GM11168 (cell line): ENCODE data around the gene LRPAP1.
"Not testable (repeated sequence)": the region's sequence is repeated elsewhere in the genome, so short reads cannot be mapped to it uniquely, and the experiment has no call there.

Experiments used
- in situ Hi-C: fragments of 300-500 bp; cut with MboI; formaldehyde crosslinking; loops from one replicate; pipeline ENCODE4 v1.12.0; 2022; ENCODE audit warnings: low sequenced_read_pairs; ENCODE audit not compliant: unreplicated experiment

Gene LRPAP1

GRCh38 chr4:3563403-3563802, 31.2 kb upstream of the LRPAP1 start:
- in situ Hi-C loops: no loop called here

DNA sequence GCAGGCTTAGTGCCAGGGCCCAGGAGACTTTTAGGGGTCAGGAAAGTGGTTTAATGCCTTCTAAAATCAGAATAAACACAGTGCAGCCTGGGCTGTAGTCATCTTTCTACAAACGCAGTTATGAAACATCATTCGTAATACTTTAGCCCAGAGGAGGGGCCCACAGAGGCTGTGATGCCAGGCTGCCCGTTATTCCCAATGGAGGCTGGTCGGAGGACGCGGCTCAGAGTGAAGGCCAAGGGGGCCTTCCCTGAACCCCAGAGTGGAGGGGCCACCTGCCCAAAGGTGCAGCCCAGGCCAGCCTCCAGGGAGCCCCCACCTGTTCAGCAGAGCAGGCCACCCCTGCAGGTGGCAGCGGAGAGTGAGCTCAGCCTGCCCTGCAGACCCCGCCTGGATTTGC, 29.9 kb upstream of the LRPAP1 start:
- in situ Hi-C loops: not testable (repeated sequence)

- in situ Hi-C loops: not testable (repeated sequence)
Observed at GRCh38 chr4:3560465-3560864, 28.2 kb upstream of the LRPAP1 start.

GRCh38 chr4:3559381-3560290, 27.4 kb upstream of the LRPAP1 start:
- in situ Hi-C loops: not testable (repeated sequence)

DNA sequence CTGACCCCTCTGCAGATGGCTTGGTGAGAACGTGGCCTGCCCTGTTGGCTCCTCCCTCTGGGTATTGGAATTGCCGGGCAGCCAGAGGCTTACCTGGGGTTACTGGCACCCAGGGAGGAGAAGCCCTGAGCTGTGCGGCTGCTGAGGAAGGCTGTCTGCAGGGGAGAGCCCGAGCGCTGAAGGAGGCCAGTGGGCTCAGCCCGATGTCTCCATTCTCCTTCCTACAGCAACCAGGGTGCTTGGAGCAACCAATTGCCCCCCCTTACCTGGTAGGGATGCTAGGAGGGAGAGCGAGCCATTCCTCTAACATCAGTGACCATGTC, 26.3 kb upstream of the LRPAP1 start:
- in situ Hi-C loops: not testable (repeated sequence)

GRCh38 chr4:3557676-3558513, 25.7 kb upstream of the LRPAP1 start:
- in situ Hi-C loops: not testable (repeated sequence)

- in situ Hi-C loops: not testable (repeated sequence)
Observed at GRCh38 chr4:3557088-3557492, 24.9 kb upstream of the LRPAP1 start.

DNA sequence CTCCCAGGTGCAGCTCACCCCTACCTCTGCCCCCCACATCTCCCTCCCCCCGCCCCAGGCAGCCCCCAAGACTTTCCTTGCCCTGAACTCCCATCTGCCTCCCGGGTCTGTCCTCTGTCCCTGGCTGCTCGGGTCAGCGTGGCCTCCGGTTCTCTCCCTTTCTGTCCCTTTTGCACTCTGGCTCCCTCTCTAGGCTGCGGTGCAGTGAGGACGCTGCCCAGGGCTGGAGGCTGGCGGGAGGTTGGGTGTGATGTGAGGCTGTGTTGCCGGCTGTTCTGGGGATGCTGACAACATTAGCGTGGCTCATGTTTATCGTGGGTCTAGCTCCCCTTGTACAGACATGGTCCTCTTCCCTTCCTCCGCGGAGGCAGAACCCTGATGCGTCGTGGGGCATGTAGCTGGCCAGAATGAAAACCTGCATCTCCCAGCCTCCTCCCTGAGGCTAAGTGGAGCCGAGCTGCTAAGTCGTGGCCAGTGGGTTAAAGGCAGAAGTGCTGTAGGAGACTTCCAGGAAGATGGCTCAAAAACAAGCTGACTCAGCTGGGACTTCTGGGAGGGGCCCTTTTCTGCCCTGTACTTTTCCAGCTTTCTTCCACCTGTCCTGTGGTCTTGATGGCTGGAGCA, 24.1 kb upstream of the LRPAP1 start:
- in situ Hi-C loops: not testable (repeated sequence)

GRCh38 chr4:3555459-3556070, 23.3 kb upstream of the LRPAP1 start:
- in situ Hi-C loops: not testable (repeated sequence)

DNA sequence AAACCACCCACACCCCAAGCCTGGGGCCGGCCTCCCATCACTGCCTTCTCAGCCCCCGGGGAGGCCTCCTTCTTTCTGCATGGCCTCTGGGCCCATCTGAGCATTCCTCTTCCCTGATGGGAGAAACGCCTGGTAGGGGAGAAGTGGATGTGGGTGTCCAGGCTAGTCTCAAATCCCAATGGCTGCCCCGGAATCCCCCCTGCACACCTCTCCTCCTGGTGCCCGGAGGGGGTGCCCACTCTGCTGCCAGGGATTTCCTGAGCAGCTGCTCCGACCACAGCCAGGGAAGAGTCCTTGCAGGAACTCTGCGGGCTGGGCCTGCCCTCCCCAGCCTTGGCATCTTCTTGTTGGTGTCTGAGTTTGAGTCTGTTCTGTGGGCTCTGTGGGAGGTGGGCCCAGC, 19.1 kb upstream of the LRPAP1 start:
- in situ Hi-C loops: not testable (repeated sequence)

DNA sequence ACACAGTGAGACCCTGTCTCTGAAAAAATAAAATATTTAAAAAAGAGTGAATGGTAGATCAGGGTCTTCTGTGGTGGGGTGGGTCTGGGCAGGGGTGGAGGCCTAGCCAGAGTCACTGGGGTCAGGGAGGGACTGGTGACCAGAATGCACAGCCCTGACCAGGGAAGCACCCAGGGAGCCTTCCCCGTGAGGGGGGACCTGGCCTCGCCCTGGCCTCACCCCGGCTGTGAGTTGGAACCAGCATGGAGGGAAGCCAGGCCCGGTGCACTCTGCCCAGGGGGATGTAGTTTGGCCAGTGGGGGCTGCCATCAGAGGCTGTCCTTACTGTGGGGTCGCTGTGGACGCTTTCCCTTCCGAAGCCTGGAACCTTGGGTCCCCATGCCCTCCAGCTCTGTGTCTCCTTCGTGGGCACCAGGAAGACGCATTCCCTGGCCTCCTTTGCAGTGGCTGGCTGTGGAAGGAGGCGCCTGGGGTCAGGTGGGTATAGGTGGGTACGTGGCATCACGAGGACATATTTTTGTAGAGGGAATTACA, 18.6 kb upstream of the LRPAP1 start:
- in situ Hi-C loops: not testable (repeated sequence)

GRCh38 chr4:3550041-3550440, 17.8 kb upstream of the LRPAP1 start:
- in situ Hi-C loops: not testable (repeated sequence)

GRCh38 chr4:3549694-3550001, 17.4 kb upstream of the LRPAP1 start:
- in situ Hi-C loops: not testable (repeated sequence)

GRCh38 chr4:3548991-3549693, 16.9 kb upstream of the LRPAP1 start:
- in situ Hi-C loops: not testable (repeated sequence)

DNA sequence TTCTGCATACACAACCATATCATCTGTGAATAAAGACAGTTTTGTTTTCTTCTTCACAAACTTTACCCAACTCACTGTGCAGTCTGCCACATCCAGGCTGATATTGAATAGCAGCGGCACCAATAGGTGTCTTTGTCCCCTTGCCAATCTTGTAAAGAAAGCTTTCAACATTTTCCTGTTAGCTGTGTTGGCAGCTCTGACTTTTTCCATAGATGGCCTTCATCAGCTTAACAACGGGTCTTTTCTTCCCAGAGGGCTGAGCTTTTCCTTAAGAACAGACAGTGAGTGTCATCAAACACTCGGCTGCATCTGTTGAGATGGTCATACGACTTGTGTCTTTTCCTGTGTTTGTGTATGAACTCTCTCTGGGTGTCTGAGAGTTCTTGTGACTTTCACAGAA, 14.5 kb upstream of the LRPAP1 start:
- in situ Hi-C loops: not testable (repeated sequence)

DNA sequence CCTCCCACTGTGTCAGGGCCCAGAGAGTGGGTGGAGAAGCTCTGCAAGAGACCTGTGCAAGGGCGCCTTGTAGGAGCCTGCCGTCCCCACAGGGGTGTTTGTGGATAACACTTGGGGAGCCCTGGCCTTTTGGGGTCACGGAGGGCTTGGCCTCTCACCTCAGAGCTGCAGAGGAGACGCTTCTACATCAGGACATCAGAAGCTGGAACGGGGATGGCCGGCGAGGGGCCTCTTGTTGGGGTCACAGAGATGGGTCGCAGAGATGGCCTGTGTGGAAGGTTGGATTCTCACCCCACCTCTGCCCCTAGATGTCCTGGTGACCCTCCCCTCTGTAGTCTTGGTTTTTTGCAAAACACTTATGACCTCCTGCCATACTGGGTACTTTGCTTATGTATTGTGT, 13.1 kb upstream of the LRPAP1 start:
- in situ Hi-C loops: not testable (repeated sequence)

DNA sequence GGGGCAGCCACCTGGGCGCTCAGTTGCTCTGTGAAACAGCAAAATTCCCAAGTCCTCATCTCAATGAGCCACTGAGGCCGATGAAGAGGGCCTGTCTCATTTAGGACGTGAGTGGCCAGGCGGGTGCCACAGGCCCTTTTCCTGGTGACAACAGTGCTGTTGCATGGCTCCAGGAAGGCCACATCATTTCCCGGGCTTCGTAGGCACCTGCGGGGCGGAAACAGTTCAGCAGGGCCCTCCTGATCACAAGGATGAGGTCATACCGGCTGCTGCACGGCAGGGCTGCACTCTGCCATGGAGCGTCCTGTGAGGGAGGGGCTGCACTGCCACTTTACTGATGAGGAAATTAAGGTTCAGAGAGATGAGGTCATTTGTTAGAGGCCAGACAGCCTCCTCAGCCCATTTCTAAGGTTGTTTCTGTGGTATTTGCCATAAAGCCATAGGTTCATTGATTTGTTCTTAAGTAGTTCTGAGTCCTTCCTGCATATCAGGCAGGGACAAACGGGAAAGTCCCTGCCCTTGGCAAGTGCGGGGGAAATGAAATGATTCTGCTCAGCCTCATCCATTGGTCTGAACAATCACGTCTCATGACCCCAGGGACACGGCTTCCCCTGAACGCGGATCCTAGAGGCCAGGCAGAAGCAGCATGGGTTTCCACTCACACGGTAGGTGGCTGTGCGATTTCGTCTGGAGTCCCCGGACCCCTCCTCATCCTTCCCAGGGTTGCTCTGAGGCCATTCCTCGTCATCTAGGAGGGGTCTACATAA, 12.2 kb upstream of the LRPAP1 start:
- in situ Hi-C loops: not testable (repeated sequence)

- in situ Hi-C loops: not testable (repeated sequence)
Observed at GRCh38 chr4:3543415-3543814, 11.2 kb upstream of the LRPAP1 start.

DNA sequence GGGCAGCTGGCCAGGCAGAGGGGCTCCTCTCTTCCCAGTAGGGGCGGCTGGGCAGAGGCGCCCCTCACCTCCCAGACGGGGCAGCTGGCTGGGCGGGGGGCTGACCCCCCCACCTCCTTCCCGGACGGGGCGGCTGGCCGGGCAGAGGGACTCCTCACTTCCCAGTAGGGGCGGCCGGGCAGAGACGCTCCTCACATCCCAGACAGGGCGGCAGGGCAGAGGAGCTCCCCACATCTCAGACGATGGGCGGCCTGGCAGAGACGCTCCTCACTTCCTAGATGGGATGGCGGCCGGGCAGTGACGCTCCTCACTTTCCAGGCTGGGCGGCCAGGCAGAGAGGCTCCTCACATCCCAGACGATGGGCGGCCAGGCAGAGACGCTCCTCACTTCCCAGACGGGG, 6.7 kb upstream of the LRPAP1 start:
- in situ Hi-C loops: not testable (repeated sequence)
